IPS DF 4.7 (cell line): ENCODE results near the gene DCP1B.
"Not testable (repeated sequence)": the region's sequence is repeated elsewhere in the genome, so short reads cannot be mapped to it uniquely, and the experiment has no call there.

ENCODE experiments used
- DNase-seq: peaks from one replicate; pipeline ENCODE4 v3.0.0-alpha.2; 2013; ENCODE audit warnings: low spot score; ENCODE audit errors: extremely low read depth

The DCP1B gene

GRCh38 chr12:1977109-1977508 lies 27.1 kb downstream of the DCP1B start:
- no peak for DNase-seq

- no peak for DNase-seq
These were observed 29.4 kb downstream of the DCP1B start for GRCh38 chr12:1974812-1975211.

DNA sequence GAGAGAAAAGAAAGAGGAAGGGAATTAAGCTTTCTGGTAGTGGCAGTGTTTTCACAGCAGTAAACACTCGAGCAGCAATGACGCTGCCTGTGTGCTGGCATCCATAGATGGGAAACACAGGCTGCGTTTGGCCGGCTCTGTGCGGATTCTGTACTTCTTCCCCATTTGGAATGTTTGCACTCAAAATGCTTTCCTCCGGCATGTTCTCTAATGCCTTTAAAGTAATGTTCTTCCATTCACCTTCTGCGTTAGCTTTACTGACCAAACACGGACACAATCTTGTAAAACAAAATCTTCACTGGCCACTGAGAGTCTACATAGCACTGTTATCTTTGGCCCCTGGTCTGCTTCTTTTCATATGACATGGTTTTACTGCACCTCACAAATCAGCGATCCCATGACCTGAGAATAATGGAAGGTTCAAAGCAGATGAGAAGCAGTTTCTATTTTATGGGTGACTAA lies 31.4 kb downstream of the DCP1B start:
- no peak for DNase-seq

GRCh38 chr12:1972260-1972659 lies 32.0 kb downstream of the DCP1B start:
- no peak for DNase-seq

DNA sequence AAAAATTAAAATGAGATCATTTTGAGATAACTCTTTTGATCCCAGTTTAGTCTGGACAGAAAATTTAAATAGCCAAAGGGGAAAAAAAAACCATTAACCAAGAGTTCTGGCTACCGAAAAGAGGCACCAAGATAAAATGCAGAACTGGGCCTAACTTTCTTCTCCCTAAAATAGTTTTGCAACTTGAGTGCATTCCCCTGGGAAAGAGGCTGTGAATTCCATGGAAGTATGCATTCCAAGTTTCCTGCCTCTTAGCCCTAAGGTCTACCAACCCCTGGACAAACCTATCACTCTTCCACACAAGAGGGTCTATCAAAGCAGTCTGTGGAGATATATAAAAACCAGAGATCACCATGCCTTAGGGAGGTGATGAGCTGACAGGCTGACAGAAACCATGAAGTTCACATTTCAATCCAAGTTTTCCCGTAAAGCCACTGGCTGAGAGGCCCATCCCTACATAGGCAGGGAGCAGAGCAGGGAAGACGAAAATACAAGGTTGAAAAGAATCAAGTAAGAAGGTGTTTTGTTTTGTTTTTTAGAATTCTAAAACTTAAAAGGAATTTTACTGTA lies 33.8 kb downstream of the DCP1B start:
- no peak for DNase-seq

- DNase-seq: no peak
These were observed 37.6 kb downstream of the DCP1B start for GRCh38 chr12:1966561-1967226.

DNA sequence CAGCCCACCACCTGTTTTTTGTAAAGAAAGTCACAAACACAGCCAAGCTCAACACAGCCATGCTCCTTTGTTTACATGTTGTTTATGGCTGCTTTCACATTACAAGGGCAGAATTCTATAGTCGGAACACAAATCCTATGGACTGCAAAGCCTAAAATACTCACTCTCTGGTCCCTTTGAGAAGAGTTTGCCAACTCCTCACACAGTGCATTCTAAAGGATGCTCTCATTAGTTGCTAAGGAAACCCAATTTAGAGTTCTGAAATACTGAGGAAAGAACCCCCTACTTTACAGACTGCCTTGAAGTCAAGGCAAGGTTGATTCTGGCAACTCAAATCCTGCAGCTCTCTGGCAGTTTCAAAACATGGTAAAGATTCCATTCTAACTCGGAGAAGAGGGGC lies 38.3 kb downstream of the DCP1B start:
- DNase-seq: no peak

- DNase-seq: no peak
These were observed 41.9 kb downstream of the DCP1B start for GRCh38 chr12:1962051-1963020.

DNA sequence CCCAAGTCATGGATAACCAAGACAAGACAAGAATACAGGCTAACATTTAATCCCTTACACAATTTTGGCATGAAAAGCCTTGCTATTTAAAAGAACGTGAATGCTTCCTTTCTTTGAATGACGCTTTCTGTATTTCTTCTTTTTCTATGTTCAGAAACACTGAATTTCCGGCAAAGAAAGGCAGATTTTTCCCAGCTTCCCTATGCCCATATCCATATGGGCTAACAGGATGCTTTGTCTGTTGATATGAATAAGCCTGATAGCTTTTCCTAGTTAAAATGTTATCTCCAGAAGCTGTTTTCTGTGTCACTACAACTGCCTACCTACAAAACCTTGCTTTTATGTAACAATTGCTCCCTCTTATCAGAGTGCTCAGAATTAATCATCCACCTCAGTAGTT lies 47.5 kb downstream of the DCP1B start:
- no peak for DNase-seq

GRCh38 chr12:1949771-1950470 lies 54.3 kb downstream of the DCP1B start:
- DNase-seq: no peak

DNA sequence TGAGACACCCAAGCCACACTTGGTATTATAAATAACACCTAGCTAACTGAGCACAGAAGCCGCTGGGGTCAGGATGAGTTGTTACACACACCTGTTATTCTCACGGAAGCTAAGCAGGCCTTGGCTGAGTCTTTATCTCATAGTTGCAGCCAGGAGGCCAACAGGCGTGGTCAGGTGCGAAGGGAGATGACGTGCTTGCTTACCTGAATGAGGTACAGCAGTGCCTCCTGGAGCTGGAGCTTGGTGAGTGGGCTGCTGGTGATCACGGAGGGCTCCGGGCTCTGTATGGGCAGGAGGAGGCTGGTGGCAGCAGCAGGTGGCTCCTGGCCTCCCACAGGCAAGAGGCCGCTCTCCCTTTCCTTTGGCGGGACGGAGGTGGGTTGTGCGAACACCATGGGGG lies 55.4 kb downstream of the DCP1B start:
- no peak for DNase-seq

GRCh38 chr12:1947081-1947480 lies 57.2 kb downstream of the DCP1B start:
- no peak for DNase-seq

DNA sequence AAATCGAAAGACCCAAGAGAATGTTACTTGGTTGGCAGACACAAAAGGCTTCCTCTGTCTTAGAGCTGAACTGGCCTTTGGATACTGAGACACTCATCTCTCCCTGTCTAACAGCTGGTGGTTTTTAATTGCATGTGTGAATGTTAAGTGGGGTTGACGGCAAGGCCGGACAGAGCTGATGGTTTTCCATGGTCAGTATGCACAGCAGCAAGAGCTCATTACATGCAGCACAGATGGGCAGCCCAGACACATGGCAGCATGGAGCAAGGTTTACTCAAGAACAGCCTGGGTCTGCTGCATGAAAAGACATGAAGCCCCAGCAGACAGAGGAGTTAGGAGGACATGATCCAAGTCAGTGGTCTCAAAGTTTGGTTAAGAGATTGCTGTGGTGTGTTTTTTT lies 58.0 kb downstream of the DCP1B start:
- DNase-seq: no peak

GRCh38 chr12:1945502-1945901 lies 58.8 kb downstream of the DCP1B start:
- DNase-seq: not testable (repeated sequence)

- DNase-seq: peak; percentile 28
These were observed 64.3 kb downstream of the DCP1B start for GRCh38 chr12:1939801-1940607.

DNA sequence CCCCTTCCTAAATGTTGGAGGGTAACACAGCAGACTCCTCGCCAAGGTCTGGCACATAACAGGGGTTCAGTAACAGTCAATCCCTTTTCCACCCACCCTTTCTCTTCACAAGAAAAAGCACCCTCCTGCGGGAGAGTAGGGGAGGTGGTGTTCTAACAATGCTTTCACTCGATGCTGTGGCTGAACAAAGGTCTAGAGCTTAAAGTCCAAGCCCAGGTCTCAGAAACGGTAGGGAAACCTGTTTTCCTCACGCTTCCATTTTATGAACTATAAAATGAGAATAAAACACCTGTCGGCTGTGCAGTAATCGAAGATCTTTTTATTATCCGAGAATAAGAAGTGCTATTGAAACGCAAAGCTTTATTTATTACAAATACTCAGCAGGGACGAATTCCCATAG lies 64.9 kb downstream of the DCP1B start:
- no peak for DNase-seq

DNA sequence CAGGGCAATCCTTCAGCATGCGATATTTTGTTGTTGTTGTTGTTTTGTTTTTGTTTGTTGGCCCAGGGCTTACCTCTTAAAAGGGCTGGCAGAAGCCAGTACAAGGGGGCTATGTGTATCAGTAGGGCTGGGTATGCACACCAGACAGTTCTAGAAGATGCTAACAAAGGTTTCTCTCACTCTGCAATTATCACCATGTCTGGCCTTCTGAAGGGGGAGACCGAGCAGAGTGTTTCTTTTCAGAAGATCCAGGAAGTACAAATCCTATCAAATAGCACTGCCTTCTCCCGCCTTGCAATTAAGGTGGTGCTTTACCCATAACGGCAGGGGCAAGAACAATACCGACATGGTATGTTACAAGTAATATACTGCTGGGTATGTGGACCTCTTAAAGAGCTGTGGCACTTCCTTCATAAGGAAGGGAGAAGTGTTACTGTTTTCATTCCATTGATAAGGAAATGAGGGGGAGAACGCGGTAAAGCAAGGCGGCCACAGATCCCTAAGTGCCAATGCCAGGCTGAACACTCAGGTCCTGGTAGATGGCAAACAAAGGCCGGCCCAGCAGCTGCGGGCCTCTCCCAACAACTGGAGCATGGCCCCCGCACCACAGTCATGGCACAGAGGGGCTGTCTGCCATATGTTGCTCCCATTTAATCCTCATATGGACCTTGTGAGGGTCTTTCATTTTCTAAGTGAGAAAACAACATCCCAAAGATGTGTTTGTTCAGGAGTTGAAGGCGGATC lies 66.6 kb downstream of the DCP1B start:
- DNase-seq: no peak

- no peak for DNase-seq
These were observed 67.6 kb downstream of the DCP1B start for GRCh38 chr12:1936406-1937320.
